KOPT-K1 (cell line): ENCODE results near the gene TMUB2.
"Not testable (repeated sequence)": the region's sequence is repeated elsewhere in the genome, so short reads cannot be mapped to it uniquely, and the experiment has no call there.

Source experiments
- H3K27ac ChIP-seq: fragments of 200-600 bp; sonication (generic); 2 replicates; pipeline ENCODE4 v1.5.1; 2016; ENCODE audit warnings: antibody characterized with exemption, mild to moderate bottlenecking, low read depth, low read length; ENCODE audit not compliant: poor library complexity, severe bottlenecking
- H3K36me3 ChIP-seq: fragments of 200-600 bp; sonication (generic); 2 replicates; pipeline ENCODE4 v1.5.1; 2017; ENCODE audit warnings: antibody characterized with exemption, mild to moderate bottlenecking, low read length, moderate library complexity; ENCODE audit not compliant: insufficient read depth
- H3K9me3 ChIP-seq: fragments of 200-600 bp; sonication (generic); 2 replicates; pipeline ENCODE4 v1.5.1; 2017; ENCODE audit warnings: antibody characterized with exemption, low read length, mild to moderate bottlenecking; ENCODE audit not compliant: insufficient read depth, poor library complexity, severe bottlenecking

Gene TMUB2

DNA sequence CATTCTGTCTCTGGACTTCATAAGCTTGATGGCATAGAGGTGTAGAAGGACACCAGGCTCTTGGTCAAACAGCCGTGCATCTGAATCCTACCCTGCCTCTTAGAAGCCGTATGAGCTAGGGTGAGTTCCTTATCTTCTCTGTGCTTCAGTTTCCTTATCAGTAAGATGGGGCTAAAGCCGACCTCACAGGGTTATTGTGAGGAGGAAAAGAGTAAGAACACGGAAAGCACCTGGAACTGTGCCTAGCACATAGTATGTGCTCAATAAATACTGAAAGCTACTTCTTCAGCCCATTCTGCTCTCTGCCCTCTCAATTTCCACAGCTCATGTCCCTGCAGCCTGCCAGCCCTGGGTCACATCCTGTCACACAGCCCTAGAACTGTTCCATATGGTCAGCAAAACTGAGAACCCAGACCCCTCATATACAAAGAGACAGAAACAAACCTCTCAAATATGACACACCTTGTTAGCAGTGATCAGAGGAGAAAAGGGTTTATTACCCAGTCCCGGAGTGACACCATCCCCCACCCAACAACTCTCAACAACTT is 49.7 kb downstream of the TMUB2 start:
- Histone ChIP-seq H3K27ac (no peak overlapping the region), H3K36me3 (no peaks in the 10 kb centered on the region), H3K9me3 (no peaks in the 10 kb centered on the region)

- not testable (repeated sequence) for H3K36me3 ChIP-seq
Observed at GRCh38 chr17:44237886-44238285, 51.1 kb downstream of the TMUB2 start.

DNA sequence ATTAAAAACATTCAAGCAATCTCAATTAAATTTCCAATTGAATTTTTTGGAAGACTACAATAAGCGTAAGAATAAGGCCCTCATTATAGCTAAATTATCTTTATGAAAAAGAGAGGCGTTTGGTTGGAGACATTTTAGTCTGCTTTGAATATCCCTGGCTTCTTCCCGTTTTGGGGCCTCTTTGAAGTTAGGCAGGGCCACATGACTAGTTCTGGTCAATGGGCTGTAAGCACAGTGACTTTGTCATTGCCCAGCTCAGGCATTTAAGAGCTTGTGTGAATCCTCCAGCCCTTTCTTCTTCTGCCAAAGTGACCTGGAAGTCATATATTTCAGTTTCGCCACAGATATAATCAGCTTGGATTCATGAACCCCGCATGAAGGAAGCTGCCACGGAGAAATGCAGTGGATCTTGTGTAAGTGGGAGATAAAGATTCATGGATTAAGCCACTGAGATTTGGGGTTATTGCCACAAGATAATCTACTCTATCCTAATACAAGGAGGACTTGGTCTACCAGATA is 54.4 kb downstream of the TMUB2 start:
- H3K36me3 ChIP-seq: no peaks in the 10 kb centered on the region
- H3K27ac ChIP-seq: no peak overlapping the region
- H3K9me3 ChIP-seq: no peaks in the 10 kb centered on the region

More at GRCh38 chr17:44237886-44238285, 51.1 kb downstream of the TMUB2 start:
- H3K9me3 ChIP-seq, H3K27ac ChIP-seq: not testable (repeated sequence)
